ENCODE data around the gene FAM229A.

DNA sequence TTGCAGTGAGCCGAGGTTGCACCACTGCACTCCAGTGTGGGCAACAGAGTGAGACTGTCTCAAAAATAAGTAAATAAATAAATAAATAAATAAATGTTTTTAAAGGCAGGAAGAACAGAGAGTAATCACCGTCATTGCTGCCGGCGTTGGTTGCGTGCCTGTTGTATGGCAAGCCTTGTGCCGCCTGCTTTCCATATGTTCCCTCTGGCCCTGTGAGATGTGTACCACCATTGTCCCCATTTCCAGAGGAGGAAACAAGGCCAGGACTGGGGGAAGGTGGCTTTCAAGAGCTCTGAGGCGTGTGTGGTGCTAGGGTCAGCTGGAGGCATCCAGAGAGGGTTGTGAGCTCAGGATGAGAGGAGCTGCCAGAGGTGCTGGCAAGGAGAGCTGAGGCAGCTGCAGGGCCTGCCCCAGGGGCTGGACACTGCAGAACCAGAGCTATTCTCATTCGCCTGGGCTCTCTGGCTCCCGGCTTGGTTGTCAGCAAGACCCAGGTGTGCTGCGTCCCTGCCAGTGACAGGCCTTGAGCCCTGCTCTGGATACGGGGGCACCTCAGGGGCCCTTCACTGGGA, 21.0 kb downstream of the FAM229A start:
- TF ChIP-seq POLR2A (IDR thresholded peaks at IDR 0.05; ENCODE audit: low read depth, low read length) (no peak), POLR2AphosphoS5 (IDR thresholded peaks at IDR 0.05; ENCODE audit: low read depth, low read length) (no peak), TAF1 (IDR thresholded peaks at IDR 0.05; ENCODE audit: borderline replicate concordance, low read depth, low read length) (no peak)

All from GM12892 (cell line).